Stimulated activated naive CD8-positive, alpha-beta T cell treated with anti-CD3 and anti-CD28 coated beads, Interleukin-15, amount 100 ng/mL, for 72 hours (primary cell): ENCODE results near the gene SLC25A43.
"Not testable (repeated sequence)": the region's sequence is repeated elsewhere in the genome, so short reads cannot be mapped to it uniquely, and the experiment has no call there.

Source experiments
- ATAC-seq: fragments of 150-1000 bp; cut with Tn5 transposase; 2 replicates; pipeline ENCODE4 v1.10.0; 2021; ENCODE audit warnings: mild to moderate bottlenecking, moderate library complexity
- DNase-seq, 2 donors: peaks; one replicate each; pipeline ENCODE4 v3.0.0; 2021 to 2022
- H3K27ac Mint-ChIP-seq, 2 donors: one replicate each; pipeline ENCODE4 v1.8.0; 2022; ENCODE audit warnings: mild to moderate bottlenecking in 2 of 2, mixed read lengths in 2 of 2, moderate library complexity in 2 of 2
- H3K27me3 Mint-ChIP-seq: one replicate; pipeline ENCODE4 v1.8.0; 2022; ENCODE audit warnings: mixed read lengths
- H3K4me1 Mint-ChIP-seq: one replicate; pipeline ENCODE4 v1.8.0; 2022; ENCODE audit warnings: mild to moderate bottlenecking, mixed read lengths
- H3K4me3 Mint-ChIP-seq, 2 donors: one replicate each; pipeline ENCODE4 v1.8.0; 2022; ENCODE audit warnings: mild to moderate bottlenecking in 2 of 2, mixed read lengths in 2 of 2, moderate library complexity in 1 of 2
- H3K9me3 Mint-ChIP-seq, 2 donors: one replicate each; pipeline ENCODE4 v1.8.0; 2022; ENCODE audit warnings: mixed read lengths in 2 of 2

SLC25A43 gene

DNA sequence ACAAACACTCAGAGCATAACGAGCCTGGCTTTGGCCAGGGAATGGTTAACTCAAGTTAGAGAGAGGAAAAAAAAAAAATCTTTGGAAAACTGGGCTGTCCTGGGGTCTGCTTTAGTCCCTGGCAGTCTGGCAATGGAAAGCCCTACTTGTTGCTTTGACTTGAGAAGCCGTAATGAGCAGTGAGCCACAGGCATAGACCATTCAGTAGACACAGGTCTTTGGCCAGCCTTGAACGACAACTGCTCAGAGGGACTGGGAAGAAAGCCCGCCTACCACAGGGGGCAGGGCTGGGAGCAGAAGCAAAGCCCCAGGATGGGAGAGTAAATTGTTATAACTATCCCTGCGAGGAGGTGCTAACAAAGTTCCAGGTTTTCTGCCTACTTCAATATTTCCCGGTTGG lies 25.9 kb downstream of the SLC25A43 start:
- no peak for DNase-seq
- no peaks in the 10 kb centered on the region for H3K9me3 Mint-ChIP-seq
- ATAC-seq: no peak
- no peak overlapping the region for H3K27ac Mint-ChIP-seq
- H3K4me3 Mint-ChIP-seq: no peak overlapping the region
- H3K4me1 Mint-ChIP-seq: peaks cover 19% of the 10 kb centered on the region
- H3K27me3 Mint-ChIP-seq: no peaks in the 10 kb centered on the region

DNA sequence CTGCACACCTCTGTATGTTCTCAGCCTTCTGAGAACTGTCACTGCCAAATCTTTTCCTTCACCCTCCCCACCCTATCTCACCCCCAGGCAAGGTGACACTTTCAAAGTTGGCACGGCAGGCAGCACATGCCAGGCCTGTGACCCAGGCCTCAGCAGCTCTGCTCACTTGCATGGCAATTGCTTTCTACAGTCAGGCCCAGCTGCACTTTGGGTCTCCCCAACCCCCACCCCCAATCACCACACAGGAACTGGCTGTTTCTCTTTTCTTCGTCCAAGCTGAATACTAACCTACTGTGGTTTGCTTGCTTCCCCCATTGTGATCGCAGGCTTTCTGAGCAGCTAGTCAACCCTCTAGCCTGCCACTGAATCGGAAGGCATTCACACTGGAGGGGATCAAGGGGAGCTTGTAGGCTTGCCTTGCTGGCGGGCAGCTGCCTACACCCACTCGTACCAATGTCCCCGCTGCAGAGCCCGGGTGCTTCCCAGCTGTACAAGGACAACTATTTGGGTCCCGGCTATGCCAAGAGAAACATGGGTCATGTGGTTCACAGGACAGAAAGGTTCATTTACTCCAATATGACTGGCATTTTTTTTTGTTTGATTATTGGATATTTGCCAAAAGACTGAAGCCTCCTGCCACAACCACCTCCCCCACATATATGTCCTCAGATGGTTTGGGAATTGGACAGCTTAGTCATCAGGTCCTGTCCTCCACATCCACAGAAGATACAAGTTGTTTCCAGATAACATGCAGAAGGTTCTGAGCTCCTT lies 28.1 kb downstream of the SLC25A43 start:
- H3K27me3 Mint-ChIP-seq: no peaks in the 10 kb centered on the region
- H3K4me3 Mint-ChIP-seq: no peak overlapping the region
- DNase-seq (peak; percentile 2 to 8), ATAC-seq (peak; percentile 60)
- H3K27ac Mint-ChIP-seq: peak overlapping the region in 1 of 2 donors; percentile 11
- H3K4me1 Mint-ChIP-seq: peaks cover 19% of the 10 kb centered on the region
- H3K9me3 Mint-ChIP-seq: no peaks in the 10 kb centered on the region

DNA sequence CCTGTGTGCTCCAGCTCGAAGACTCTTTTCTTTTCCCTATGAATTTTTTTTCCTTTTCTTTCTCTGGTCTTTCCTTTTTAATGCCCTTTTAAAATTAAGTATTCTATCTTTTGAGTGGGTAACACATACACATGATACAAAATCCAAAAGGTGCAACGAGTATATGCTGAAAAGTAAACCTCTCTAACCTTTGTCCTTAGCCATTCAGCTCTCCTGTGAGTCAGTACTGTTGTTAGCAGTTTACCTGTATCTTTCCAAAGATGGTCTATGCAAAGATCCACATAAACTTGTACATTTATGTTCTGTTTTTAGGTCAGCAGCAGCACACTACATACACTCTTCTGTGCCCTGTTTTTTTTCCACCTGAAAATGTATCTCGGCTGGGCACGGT lies 28.7 kb downstream of the SLC25A43 start:
- Mint-ChIP-seq H3K27me3 (no peaks in the 10 kb centered on the region), H3K27ac (peak overlapping the region in 1 of 2 donors; percentile 89), H3K4me1 (peaks cover 19% of the 10 kb centered on the region), H3K4me3 (no peak overlapping the region), H3K9me3 (no peaks in the 10 kb centered on the region)
- DNase-seq: no peak
- no peak for ATAC-seq

DNA sequence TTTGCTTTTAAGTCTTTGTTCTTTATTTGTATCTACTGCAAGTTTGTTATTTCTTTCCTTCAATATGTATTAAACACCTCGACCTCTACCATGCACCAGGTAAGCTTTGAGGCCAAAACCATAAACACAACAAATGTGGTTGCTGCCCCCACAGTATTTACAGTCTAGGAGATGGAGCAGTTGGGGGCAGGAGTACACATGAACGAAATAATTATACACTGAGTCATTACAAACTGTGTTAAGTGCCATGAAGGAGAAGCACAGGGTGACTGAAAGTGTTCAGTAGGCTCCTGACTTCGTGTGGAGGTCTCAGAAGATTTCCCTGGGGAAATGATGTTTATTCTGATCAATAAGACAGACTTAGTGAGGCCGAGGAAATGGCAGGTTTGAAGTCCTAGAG lies 30.3 kb downstream of the SLC25A43 start:
- Mint-ChIP-seq H3K9me3 (no peaks in the 10 kb centered on the region), H3K27me3 (no peaks in the 10 kb centered on the region), H3K4me1 (peaks cover 19% of the 10 kb centered on the region), H3K4me3 (no peak overlapping the region), H3K27ac (no peak overlapping the region)
- ATAC-seq (no peak), DNase-seq (no peak)

DNA sequence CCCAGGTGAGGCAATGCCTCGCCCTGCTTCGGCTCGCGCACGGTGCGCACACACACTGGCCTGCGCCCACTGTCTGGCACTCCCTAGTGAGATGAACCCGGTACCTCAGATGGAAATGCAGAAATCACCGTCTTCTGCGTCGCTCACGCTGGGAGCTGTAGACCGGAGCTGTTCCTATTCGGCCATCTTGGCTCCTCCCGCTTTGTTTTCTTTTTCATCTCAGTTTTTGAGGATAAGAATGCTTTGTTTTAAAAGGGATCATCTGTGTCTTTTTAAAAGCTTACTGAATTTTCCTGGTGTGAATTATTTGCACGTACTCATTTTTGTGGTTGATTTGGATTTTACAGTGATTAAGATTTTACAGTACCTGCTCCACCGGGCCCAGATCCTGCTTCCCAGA lies 42.2 kb downstream of the SLC25A43 start:
- H3K27ac Mint-ChIP-seq, DNase-seq, H3K4me1 Mint-ChIP-seq, H3K4me3 Mint-ChIP-seq, ATAC-seq, H3K27me3 Mint-ChIP-seq, H3K9me3 Mint-ChIP-seq: not testable (repeated sequence)

DNA sequence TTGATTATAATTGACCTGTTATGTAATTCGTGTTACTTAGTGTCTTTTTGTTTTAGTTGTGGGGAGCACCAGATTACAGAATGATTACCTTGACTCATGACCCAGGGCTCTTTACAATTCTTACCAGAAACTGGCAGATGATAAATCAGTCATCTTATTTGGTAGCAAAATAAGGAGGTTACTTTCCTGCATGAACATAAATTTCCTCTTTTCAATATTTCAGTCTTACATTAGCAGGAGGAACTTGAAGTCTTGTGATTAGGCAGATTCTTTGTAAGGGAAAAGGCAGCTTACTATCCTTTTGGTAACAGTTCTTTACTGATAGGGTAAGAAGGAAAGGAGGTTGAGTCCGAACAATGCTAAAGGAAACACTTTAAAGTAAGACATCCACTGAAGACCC lies 43.1 kb downstream of the SLC25A43 start:
- DNase-seq (no peak), ATAC-seq (no peak)
- no peak overlapping the region for H3K27ac Mint-ChIP-seq
- no peaks in the 10 kb centered on the region for H3K27me3 Mint-ChIP-seq
- no peak overlapping the region for H3K4me3 Mint-ChIP-seq
- H3K4me1 Mint-ChIP-seq: no peaks in the 10 kb centered on the region
- no peaks in the 10 kb centered on the region for H3K9me3 Mint-ChIP-seq

DNA sequence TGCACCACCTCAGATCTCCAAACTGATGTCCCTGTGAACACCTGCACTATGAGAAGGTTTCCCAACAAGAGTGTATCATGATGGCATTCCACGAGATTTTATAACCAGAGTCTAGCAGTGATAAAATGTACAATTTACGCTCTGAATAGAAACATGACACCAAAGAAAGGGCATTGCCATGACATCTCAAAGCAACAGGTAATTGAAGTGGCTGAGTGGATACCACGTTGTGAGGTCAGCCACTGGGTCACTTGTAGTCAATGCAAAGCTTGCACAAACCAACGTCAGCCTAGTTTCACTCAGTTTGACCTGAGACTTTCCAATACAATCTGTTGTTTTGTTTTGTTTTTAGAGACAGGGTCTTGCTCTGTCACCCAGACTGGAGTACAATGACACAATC lies 54.1 kb downstream of the SLC25A43 start:
- ATAC-seq (no peak), DNase-seq (no peak)
- H3K27me3 Mint-ChIP-seq: no peaks in the 10 kb centered on the region
- H3K4me1 Mint-ChIP-seq: no peaks in the 10 kb centered on the region
- H3K27ac Mint-ChIP-seq: no peak overlapping the region
- no peaks in the 10 kb centered on the region for H3K9me3 Mint-ChIP-seq
- no peak overlapping the region for H3K4me3 Mint-ChIP-seq

DNA sequence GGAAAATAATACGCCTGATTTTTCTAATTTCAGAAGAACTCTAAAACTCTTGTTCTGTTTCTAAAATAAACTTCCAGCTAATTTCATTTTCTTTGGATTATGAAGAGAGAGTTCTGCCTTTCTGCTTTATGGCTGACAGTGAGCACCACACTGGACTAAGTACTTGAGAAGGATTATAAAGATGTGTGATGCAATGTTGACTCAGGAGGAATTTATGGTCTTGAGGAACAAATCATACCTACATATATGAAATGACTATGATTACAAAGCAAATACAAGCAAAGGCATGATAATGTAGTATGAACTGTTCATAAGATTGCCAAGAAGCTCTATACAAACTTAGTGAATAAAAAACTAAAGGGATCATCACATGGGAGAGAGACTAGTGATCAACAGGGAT lies 56.1 kb downstream of the SLC25A43 start:
- Mint-ChIP-seq H3K9me3 (no peaks in the 10 kb centered on the region), H3K27me3 (no peaks in the 10 kb centered on the region), H3K27ac (no peak overlapping the region), H3K4me1 (no peaks in the 10 kb centered on the region), H3K4me3 (no peak overlapping the region)
- DNase-seq: no peak
- ATAC-seq: no peak

DNA sequence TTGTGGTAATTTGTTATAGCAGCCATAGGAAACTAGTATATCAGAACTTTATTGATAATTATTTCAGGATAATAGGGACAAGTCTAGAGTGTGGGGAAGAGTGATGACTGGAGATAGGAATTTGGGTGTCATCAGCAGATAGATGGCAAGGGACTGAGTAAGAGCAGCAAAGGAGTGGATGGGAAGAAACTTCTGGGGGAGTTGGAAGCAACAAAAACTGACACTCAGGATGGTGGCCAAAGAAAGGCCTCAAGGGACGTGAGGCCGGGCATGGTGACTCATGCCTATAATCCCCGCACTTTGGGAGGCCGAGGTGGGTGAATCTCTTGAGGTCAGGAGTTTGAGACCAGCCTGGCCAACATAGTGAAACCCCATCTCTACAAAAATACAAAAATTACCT lies 60.0 kb downstream of the SLC25A43 start:
- ATAC-seq: no peak
- no peak overlapping the region for H3K4me3 Mint-ChIP-seq
- H3K27me3 Mint-ChIP-seq: no peaks in the 10 kb centered on the region
- DNase-seq: no peak
- H3K4me1 Mint-ChIP-seq: no peaks in the 10 kb centered on the region
- no peaks in the 10 kb centered on the region for H3K9me3 Mint-ChIP-seq
- no peak overlapping the region for H3K27ac Mint-ChIP-seq

DNA sequence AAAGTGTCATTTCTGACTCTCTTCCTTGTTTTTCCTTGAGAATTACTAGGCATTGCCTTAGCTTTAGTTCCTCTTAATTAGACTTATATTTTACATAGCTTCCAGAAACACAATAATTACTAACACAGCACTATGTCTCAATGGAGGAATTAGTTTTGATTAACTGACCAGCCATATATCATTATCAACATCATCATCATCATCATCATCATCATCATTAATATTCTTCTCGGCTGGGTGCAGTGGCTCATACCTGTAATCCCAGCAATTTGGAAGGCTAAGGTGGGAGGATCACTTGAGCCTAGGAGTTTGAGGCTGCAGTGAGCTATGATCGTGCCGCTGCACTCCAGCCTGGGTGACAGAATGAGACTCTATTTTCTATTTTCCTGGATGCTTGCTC lies 66.4 kb downstream of the SLC25A43 start:
- Mint-ChIP-seq H3K27me3 (no peaks in the 10 kb centered on the region), H3K27ac (no peak overlapping the region), H3K4me1 (peaks cover 25% of the 10 kb centered on the region), H3K9me3 (no peaks in the 10 kb centered on the region), H3K4me3 (no peak overlapping the region)
- ATAC-seq (no peak), DNase-seq (no peak)

DNA sequence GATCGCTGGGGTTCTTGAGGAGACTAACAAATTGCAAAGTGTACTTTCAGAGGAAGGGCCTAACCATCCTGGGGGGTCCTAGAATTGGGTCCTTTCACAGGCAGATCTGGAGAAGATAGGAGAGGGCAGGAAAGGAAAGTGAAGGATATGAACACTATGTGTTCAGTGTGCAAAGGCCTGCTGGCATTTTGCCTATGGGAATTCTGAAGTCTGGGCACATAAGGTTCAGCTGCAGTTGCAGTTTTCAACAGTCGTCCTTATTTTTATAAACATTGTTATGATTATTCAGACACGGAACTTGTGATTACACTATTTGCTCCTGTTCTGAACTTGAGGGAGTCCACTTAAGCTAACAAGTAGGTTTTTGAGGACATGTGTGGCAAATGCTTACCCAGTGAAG lies 67.8 kb downstream of the SLC25A43 start:
- ATAC-seq (no peak), DNase-seq (no peak)
- Mint-ChIP-seq H3K27me3 (no peaks in the 10 kb centered on the region), H3K4me1 (peaks cover 27% of the 10 kb centered on the region), H3K4me3 (no peak overlapping the region), H3K27ac (no peak overlapping the region), H3K9me3 (no peaks in the 10 kb centered on the region)

DNA sequence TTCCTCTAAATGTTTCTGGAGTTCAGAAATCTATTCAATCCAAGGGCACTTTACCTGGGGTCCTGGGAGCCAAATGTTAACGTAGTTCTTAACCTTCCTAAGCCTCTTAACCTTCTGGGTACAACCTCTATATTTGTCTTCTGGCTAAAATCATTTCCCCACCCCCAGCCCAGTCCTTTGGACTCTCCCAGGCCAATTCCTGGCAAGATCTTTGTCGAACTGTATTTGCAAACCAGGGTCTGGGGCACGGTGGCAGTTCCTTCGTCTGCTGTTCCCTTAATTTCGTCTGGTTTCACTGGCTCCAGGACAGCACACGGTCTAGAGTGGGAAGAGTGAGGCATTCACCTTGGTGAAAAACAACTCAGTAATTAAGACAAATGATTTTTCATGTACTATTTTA lies 68.3 kb downstream of the SLC25A43 start:
- no peak for ATAC-seq
- Mint-ChIP-seq H3K27me3 (no peaks in the 10 kb centered on the region), H3K4me3 (peak overlapping the region in 1 of 2 donors; percentile 88), H3K4me1 (peaks cover 27% of the 10 kb centered on the region), H3K27ac (no peak overlapping the region), H3K9me3 (no peaks in the 10 kb centered on the region)
- no peak for DNase-seq

DNA sequence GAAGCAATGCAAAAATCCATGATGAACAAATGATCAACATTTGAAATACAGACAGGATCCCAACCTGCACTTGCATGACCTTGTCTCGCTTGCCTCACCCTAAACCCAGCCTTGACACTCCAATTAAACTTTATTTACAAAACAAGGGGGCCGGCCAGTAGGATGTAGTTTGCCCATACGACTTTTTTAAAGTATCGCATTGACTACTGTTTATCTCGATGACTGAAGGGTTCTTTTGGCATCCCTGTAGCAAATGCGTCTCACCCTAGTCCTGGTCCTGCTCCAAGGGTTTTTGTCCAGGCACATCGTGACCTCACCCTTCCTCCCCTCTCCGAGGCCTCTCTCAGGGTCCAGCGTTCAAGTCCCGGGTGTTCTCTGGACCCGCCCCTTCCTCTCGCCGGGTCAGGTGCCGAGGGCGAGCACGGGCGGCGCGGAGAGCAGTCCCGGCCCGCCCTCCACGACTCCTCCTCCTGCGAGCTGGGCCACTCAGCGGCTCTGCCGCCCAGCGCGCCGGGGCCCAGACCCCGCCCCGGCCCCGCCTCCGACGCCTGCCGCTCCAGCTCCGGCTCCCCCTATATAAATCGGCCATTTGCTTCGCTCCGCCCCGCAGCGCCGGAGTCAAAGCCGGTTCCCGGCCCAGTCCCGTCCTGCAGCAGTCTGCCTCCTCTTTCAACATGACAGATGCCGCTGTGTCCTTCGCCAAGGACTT lies 68.9 kb downstream of the SLC25A43 start, which contains the start of gene SLC25A5:
Gene SLC25A5, plus strand, starts transcription at position 603 of the 709 bp plus-strand sequence. Its CDS starts 72 bp downstream, at position 675.
- Mint-ChIP-seq H3K27me3 (no peaks in the 10 kb centered on the region), H3K27ac (peak within 1 kb of the TSS; percentile 93 to 99), H3K9me3 (no peaks in the 10 kb centered on the region), H3K4me1 (peaks cover 27% of the 10 kb centered on the region), H3K4me3 (peak within 1 kb of the TSS; percentile 88 to 96)
- ATAC-seq (peak; percentile 93), DNase-seq (peak; percentile 79 to 83)

DNA sequence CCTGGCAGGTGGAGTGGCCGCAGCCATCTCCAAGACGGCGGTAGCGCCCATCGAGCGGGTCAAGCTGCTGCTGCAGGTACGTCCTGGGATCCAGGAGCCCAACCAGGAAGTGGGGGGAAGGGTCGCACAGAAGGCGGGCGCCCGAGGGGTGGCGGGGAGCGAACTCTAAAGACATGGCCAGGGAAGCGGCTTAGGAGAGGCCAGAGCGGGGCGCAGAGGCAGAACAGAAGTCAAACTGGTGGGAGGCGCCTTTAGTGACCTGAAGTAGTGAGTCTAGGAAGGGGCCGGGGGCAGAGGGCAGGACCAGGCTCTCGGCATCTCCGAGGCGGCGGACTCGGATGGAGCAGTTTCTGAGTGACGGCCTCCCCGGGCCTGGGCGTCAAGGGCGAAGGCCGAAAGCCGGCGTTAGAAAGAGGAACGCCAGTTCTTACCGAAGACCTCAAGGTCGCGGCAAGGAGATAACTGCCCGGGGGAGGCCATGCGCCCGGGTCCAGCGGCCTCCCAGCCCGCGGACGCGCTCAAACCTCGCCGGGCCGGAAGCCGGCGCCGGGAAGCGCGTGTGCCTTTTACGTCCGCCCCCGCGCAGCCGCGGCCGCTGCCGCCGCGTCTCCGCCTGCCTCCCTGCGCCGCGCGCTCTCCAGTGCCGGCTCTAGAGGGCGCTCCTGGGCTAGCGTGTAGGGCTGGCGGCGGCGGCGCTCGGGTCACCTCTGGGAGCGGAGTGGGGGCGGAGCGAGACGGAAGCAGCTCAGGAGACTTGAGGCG lies 69.6 kb downstream of the SLC25A43 start:
- ATAC-seq (peak; percentile 82), DNase-seq (peak; percentile 89 to 91)
- H3K27me3 Mint-ChIP-seq: no peaks in the 10 kb centered on the region
- H3K4me3 Mint-ChIP-seq: peak overlapping the region; percentile 88 to 96
- peaks cover 27% of the 10 kb centered on the region for H3K4me1 Mint-ChIP-seq
- H3K27ac Mint-ChIP-seq: peak overlapping the region; percentile 93 to 99
- H3K9me3 Mint-ChIP-seq: no peaks in the 10 kb centered on the region

DNA sequence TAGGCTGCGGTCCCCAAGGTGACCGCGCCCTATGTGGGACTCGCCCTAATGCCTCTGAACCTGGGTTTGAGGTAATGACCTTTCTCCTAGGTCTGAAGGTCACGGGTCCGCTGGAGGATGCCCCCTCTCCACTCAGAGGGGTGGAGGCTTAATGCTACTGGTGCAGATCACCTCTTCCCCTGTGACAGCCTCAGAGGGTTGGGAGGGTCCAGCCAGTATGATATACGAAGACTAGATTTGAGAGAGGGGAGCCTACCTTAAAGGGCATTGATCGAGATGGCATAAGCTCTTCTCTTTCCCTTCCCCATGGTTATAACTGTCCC lies 70.1 kb downstream of the SLC25A43 start:
- peak overlapping the region; percentile 85 to 88 for H3K27ac Mint-ChIP-seq
- no peaks in the 10 kb centered on the region for H3K9me3 Mint-ChIP-seq
- no peak for ATAC-seq
- H3K4me1 Mint-ChIP-seq: peaks cover 27% of the 10 kb centered on the region
- peak overlapping the region; percentile 88 to 96 for H3K4me3 Mint-ChIP-seq
- H3K27me3 Mint-ChIP-seq: no peaks in the 10 kb centered on the region
- DNase-seq: no peak
